Spleen (tissue), 11 donors: ENCODE data around the gene SLC4A2. TPM values are rescaled to one million over a fixed set of nuclear protein-coding genes. Genes with fewer than 3 reads are reported as not detected.

ENCODE experiments used
- DNase-seq: peaks from one replicate; pipeline ENCODE4 v3.0.0-alpha.2; 2020
- H3K27ac ChIP-seq, 8 donors: fragments of 200-600 bp; sonication (generic) in 7 of 8; 1 replicate in 4 of 8; 2 replicates in 4 of 8; pipeline versions ENCODE4 v1.5.0 to v1.8.0; 2016 to 2021; ENCODE audit warnings: inconsistent platforms in 4 of 8, mild to moderate bottlenecking in 4 of 8, moderate library complexity in 1 of 8
- H3K27me3 ChIP-seq, 7 donors: fragments of 200-600 bp; sonication (generic) in 6 of 7; replicated peaks in 1 of 7; 1 replicate in 4 of 7; 2 replicates in 3 of 7; pipeline versions ENCODE4 v1.5.0 to v1.8.0; 2016 to 2021; ENCODE audit warnings: inconsistent platforms in 3 of 7, mild to moderate bottlenecking in 1 of 7
- H3K36me3 ChIP-seq, 6 donors: fragments of 200-600 bp; sonication (generic) in 5 of 6; 1 replicate in 4 of 6; 2 replicates in 2 of 6; pipeline versions ENCODE4 v1.5.0 to v1.8.0; 2016 to 2021; ENCODE audit warnings: inconsistent platforms in 2 of 6
- H3K4me1 ChIP-seq, 6 donors: fragments of 200-600 bp; sonication (generic) in 5 of 6; 1 replicate in 3 of 6; 2 replicates in 3 of 6; pipeline versions ENCODE4 v1.5.0 to v1.8.0; 2016 to 2021; ENCODE audit warnings: inconsistent platforms in 3 of 6
- H3K4me3 ChIP-seq, 8 donors: fragments of 200-600 bp; sonication (generic) in 7 of 8; 1 replicate in 4 of 8; 2 replicates in 4 of 8; pipeline versions ENCODE4 v1.5.0 to v1.8.0; 2016 to 2021; ENCODE audit warnings: inconsistent platforms in 4 of 8, mild to moderate bottlenecking in 4 of 8, moderate library complexity in 2 of 8
- H3K9me3 ChIP-seq, 8 donors: fragments of 200-600 bp; sonication (generic) in 7 of 8; 1 replicate in 4 of 8; 2 replicates in 4 of 8; pipeline versions ENCODE4 v1.5.0 to v1.8.0; 2016 to 2021; ENCODE audit warnings: inconsistent platforms in 4 of 8
- CTCF ChIP-seq, 11 experiments: fragments of 200-600 bp in 7 of 11; fragments of 450-650 bp in 4 of 11; sonication (generic) in 4 of 11; IDR thresholded peaks in 8 of 11; conservative IDR thresholded peaks in 3 of 11; 1 replicate in 7 of 11; 2 replicates in 4 of 11; pipeline versions ENCODE4 v1.4.0 to v1.8.0; 2016 to 2021; ENCODE audit warnings: antibody characterized with exemption in 11 of 11, inconsistent platforms in 4 of 11, mild to moderate bottlenecking in 1 of 11
- POLR2A ChIP-seq, 3 donors: fragments of 450-650 bp; IDR thresholded peaks; one replicate each; pipeline ENCODE4 v1.5.1; 2017; ENCODE audit warnings: antibody characterized with exemption in 3 of 3, mild to moderate bottlenecking in 1 of 3
- POLR2AphosphoS5 ChIP-seq, 3 donors: sonication (generic); formaldehyde crosslinking; IDR thresholded peaks; one replicate each; pipeline ENCODE4 v1.5.1; 2017; ENCODE audit warnings: antibody characterized with exemption in 3 of 3
- WGBS, 5 donors: extraction: QIAGEN DNeasy Blood & Tissue Kit in 3 of 5; methylation state at CpG; one replicate each; pipeline versions ENCODE4 v1.1.5 to v1.1.7; 2013 to 2018; 5-methylcytosine and 5-hydroxymethylcytosine counted together
- intact Hi-C: fragments of 100-400 bp; cut with DNase I; formaldehyde crosslinking; loops from one replicate; pipeline ENCODE4 v1.15.0; 2023; ENCODE audit warnings: low total_unique reads
- polyA plus RNA-seq, 3 donors: library from polyadenylated mRNA; stranded (reverse); fragments of 200-250 nt; gene quantifications; one replicate each; pipeline ENCODE4 v1.2.1, GENCODE V29; 2013
- total RNA-seq, 7 donors: library from RNA; depleted of rRNA in 3 of 7; stranded (reverse); fragments of >200 nt in 3 of 7; fragmentation: NEBNext Ultra II Directional in 4 of 7; extraction: Animal tissue kit (Norgen Biotek cat#: 25700) in 4 of 7; gene quantifications; one replicate each; pipeline versions ENCODE4 v1.1.0 to v1.2.1, GENCODE V29; 2016 to 2021
- donor health status: healthy with polysubstance abuse.
- donor health status: DM: no; HTN: no; CAD: no; lungs with moderate emphysema.
- donor health status: DM: no; HTN: no; CAD: no.
- donor health status: Bipolar disorder and iron deficiency.
- donor health status: healthy.
- donor health status: DM: no; HTN: no; CAD: no.
- donor health status: DM: yes; HTN: yes; CAD: no.

SLC4A2 gene
- total and polyA plus RNA-seq, 10 donors, result 43.9 to 122 (median 90.9) TPM

- no peak for DNase-seq
- Histone ChIP-seq H3K27me3 (peaks cover 0 to 62% (median 25%) of the 10 kb centered on the region in 7 donors), H3K27ac (peak overlapping the region in 2 of 8 donors; percentile 37 to 45), H3K4me3 (peak overlapping the region; percentile 4 to 67 (median 33)), H3K4me1 (peaks cover 16 to 61% (median 45%) of the 10 kb centered on the region in 6 donors), H3K9me3 (no peaks in the 10 kb centered on the region), H3K36me3 (peaks cover 0 to 18% (median 0%) of the 10 kb centered on the region in 6 donors)
- intact Hi-C loops, result no loop called here
- 2 to 7% (median 2%) methylated on average over 60 to 82 of the region's 82 CpGs for WGBS, 5 donors
- TF ChIP-seq CTCF (IDR thresholded peaks at IDR 0.05 in 8 of 11, conservative IDR thresholded peaks at IDR 0.05 in 3 of 11) (peak in 4 of 11 experiments; percentile 12 to 53 (median 24)), POLR2AphosphoS5 (IDR thresholded peaks at IDR 0.05) (peak in 1 of 3 donors; percentile 50), POLR2A (IDR thresholded peaks at IDR 0.05) (no peak)
These were observed 40.8 kb upstream of the SLC4A2 start for GRCh38 chr7:151018421-151019129.

- peak overlapping the region; percentile 4 to 67 (median 33) for H3K4me3 ChIP-seq
- WGBS, 5 donors, result 14 to 41% (median 20%) methylated on average over 5 to 20 of the region's 20 CpGs
These were observed 40.3 kb upstream of the SLC4A2 start for GRCh38 chr7:151019130-151019447.

GRCh38 chr7:151020231-151020630 lies 39.2 kb upstream of the SLC4A2 start:
- H3K27me3 ChIP-seq, result peaks cover 0 to 63% (median 25%) of the 10 kb centered on the region in 7 donors
- intact Hi-C loops, result no loop called here
- no peak for DNase-seq
- TF ChIP-seq POLR2AphosphoS5 (IDR thresholded peaks at IDR 0.05), result no peak
- TF ChIP-seq CTCF (IDR thresholded peaks at IDR 0.05 in 8 of 11, conservative IDR thresholded peaks at IDR 0.05 in 3 of 11), result no peak
- no peak for TF ChIP-seq POLR2A (IDR thresholded peaks at IDR 0.05)
- H3K27ac ChIP-seq, result no peak overlapping the region
- H3K4me1 ChIP-seq, result peaks cover 16 to 44% (median 29%) of the 10 kb centered on the region in 6 donors
- peaks cover 0 to 2% (median 0%) of the 10 kb centered on the region in 6 donors for H3K36me3 ChIP-seq
- no peaks in the 10 kb centered on the region for H3K9me3 ChIP-seq
- 50 to 74% (median 69%) methylated on average over 7 of the region's 7 CpGs for WGBS, 5 donors
- no peak overlapping the region for H3K4me3 ChIP-seq

More at GRCh38 chr7:151019130-151019447, 40.3 kb upstream of the SLC4A2 start:
- Histone ChIP-seq H3K27me3 (peaks cover 0 to 62% (median 25%) of the 10 kb centered on the region in 7 donors), H3K27ac (no peak overlapping the region), H3K9me3 (no peaks in the 10 kb centered on the region), H3K36me3 (peaks cover 0 to 13% (median 0%) of the 10 kb centered on the region in 6 donors), H3K4me1 (peaks cover 16 to 56% (median 40%) of the 10 kb centered on the region in 6 donors)
- no peak for TF ChIP-seq CTCF (IDR thresholded peaks at IDR 0.05 in 8 of 11, conservative IDR thresholded peaks at IDR 0.05 in 3 of 11)
- TF ChIP-seq POLR2AphosphoS5 (IDR thresholded peaks at IDR 0.05), result no peak
- no peak for TF ChIP-seq POLR2A (IDR thresholded peaks at IDR 0.05)
- no peak for DNase-seq
- intact Hi-C loops, result no loop called here

- Histone ChIP-seq H3K27ac (no peak overlapping the region), H3K36me3 (no peaks in the 10 kb centered on the region), H3K9me3 (no peaks in the 10 kb centered on the region), H3K27me3 (peaks cover 0 to 55% (median 22%) of the 10 kb centered on the region in 7 donors), H3K4me3 (no peak overlapping the region), H3K4me1 (peaks cover 12 to 23% (median 22%) of the 10 kb centered on the region in 6 donors)
- TF ChIP-seq CTCF (IDR thresholded peaks at IDR 0.05 in 8 of 11, conservative IDR thresholded peaks at IDR 0.05 in 3 of 11), result no peak
- no peak for TF ChIP-seq POLR2A (IDR thresholded peaks at IDR 0.05)
- no peak for TF ChIP-seq POLR2AphosphoS5 (IDR thresholded peaks at IDR 0.05)
- 73 to 88% (median 75%) methylated on average over 9 to 10 of the region's 10 CpGs for WGBS, 5 donors
- intact Hi-C loops, result no loop called here
- DNase-seq, result no peak
These were observed 36.2 kb upstream of the SLC4A2 start for GRCh38 chr7:151023232-151023631.
